HL-60 (cell line): Measurements from ENCODE around the gene PXMP4.

Experiments used
- DNase-seq, 2 experiments: peaks; one replicate each; pipeline ENCODE4 v3.0.0-alpha.2; 2010 to 2020; ENCODE audit warnings: low read depth in 1 of 2, low spot score in 1 of 2
- H3K27ac ChIP-seq: fragments of 250-450 bp; sonication (Bioruptor Pico); replicated peaks from 2 replicates; pipeline ENCODE4 v1.5.1; 2020; ENCODE audit warnings: mild to moderate bottlenecking, moderate library complexity
- H3K27me3 ChIP-seq: fragments of 250-450 bp; sonication (Bioruptor Pico); 2 replicates; pipeline ENCODE4 v1.5.1; 2021; ENCODE audit warnings: mild to moderate bottlenecking, moderate library complexity; ENCODE audit not compliant: insufficient read depth, poor library complexity, severe bottlenecking
- H3K4me3 ChIP-seq: replicated peaks from 2 replicates; pipeline ENCODE4 v1.5.1; 2011; ENCODE audit warnings: mild to moderate bottlenecking, control low read depth, low read length; ENCODE audit not compliant: insufficient read depth
- GABPA ChIP-seq: IDR thresholded peaks from 2 replicates; pipeline ENCODE4 v1.6.1; 2012; ENCODE audit warnings: low read depth
- POLR2AphosphoS5 ChIP-seq: IDR thresholded peaks from 2 replicates; pipeline ENCODE4 v1.6.1; 2012; ENCODE audit warnings: low read depth
- SPI1 ChIP-seq: IDR thresholded peaks from 2 replicates; pipeline ENCODE4 v1.6.1; 2012; ENCODE audit warnings: low read depth, mild to moderate bottlenecking, borderline replicate concordance
- long read RNA-seq: library from polyadenylated mRNA; unstranded; transcript quantifications from one replicate; pipeline ENCODE4 v2.0.0, GENCODE V29; 2020
- TF ChIP-seq, protein P1 (sequence below): IDR thresholded peaks from one replicate; pipeline ENCODE4 v1.5.1; 2011; ENCODE audit warnings: low read length, control low read depth, inconsistent platforms; ENCODE audit not compliant: insufficient read depth
- TF ChIP-seq, protein P2 (sequence below): IDR thresholded peaks from 2 replicates; pipeline ENCODE4 v1.6.1; 2012; ENCODE audit warnings: low read depth; ENCODE audit not compliant: insufficient replicate concordance

PXMP4 gene
- long read RNA-seq, full-length matches to known transcripts: 23 of 24 reads
- long read RNA-seq, partial matches to known transcripts: 0 of 24 reads
- long read RNA-seq, other reads (novel, unspliced or antisense): 1 of 24 reads

GRCh38 chr20:33719989-33720709, at the start of gene PXMP4:
Gene PXMP4, minus strand, starts transcription at chr20:33720310. Its CDS starts 103 bp downstream, at chr20:33720207.
- no peaks in the 10 kb centered on the region for H3K27me3 ChIP-seq
- TF ChIP-seq SPI1 (no peak), POLR2AphosphoS5 (peak; percentile 20; the same call in 1 of the 2 replicates)
- TF ChIP-seq, protein P1, sequence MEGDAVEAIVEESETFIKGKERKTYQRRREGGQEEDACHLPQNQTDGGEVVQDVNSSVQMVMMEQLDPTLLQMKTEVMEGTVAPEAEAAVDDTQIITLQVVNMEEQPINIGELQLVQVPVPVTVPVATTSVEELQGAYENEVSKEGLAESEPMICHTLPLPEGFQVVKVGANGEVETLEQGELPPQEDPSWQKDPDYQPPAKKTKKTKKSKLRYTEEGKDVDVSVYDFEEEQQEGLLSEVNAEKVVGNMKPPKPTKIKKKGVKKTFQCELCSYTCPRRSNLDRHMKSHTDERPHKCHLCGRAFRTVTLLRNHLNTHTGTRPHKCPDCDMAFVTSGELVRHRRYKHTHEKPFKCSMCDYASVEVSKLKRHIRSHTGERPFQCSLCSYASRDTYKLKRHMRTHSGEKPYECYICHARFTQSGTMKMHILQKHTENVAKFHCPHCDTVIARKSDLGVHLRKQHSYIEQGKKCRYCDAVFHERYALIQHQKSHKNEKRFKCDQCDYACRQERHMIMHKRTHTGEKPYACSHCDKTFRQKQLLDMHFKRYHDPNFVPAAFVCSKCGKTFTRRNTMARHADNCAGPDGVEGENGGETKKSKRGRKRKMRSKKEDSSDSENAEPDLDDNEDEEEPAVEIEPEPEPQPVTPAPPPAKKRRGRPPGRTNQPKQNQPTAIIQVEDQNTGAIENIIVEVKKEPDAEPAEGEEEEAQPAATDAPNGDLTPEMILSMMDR: no peak
- peak within 1 kb of the TSS; percentile 72 for H3K27ac ChIP-seq
- H3K4me3 ChIP-seq: peak within 1 kb of the TSS; percentile 54
- peak; percentile 97 to 99 for DNase-seq

- DNase-seq: no peak
- no peak overlapping the region for H3K4me3 ChIP-seq
- TF ChIP-seq, protein P2, sequence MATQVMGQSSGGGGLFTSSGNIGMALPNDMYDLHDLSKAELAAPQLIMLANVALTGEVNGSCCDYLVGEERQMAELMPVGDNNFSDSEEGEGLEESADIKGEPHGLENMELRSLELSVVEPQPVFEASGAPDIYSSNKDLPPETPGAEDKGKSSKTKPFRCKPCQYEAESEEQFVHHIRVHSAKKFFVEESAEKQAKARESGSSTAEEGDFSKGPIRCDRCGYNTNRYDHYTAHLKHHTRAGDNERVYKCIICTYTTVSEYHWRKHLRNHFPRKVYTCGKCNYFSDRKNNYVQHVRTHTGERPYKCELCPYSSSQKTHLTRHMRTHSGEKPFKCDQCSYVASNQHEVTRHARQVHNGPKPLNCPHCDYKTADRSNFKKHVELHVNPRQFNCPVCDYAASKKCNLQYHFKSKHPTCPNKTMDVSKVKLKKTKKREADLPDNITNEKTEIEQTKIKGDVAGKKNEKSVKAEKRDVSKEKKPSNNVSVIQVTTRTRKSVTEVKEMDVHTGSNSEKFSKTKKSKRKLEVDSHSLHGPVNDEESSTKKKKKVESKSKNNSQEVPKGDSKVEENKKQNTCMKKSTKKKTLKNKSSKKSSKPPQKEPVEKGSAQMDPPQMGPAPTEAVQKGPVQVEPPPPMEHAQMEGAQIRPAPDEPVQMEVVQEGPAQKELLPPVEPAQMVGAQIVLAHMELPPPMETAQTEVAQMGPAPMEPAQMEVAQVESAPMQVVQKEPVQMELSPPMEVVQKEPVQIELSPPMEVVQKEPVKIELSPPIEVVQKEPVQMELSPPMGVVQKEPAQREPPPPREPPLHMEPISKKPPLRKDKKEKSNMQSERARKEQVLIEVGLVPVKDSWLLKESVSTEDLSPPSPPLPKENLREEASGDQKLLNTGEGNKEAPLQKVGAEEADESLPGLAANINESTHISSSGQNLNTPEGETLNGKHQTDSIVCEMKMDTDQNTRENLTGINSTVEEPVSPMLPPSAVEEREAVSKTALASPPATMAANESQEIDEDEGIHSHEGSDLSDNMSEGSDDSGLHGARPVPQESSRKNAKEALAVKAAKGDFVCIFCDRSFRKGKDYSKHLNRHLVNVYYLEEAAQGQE: no peak
- TF ChIP-seq, protein P1: no peak
- TF ChIP-seq POLR2AphosphoS5: no peak
- no peak for TF ChIP-seq GABPA
- TF ChIP-seq SPI1: no peak
- no peaks in the 10 kb centered on the region for H3K27me3 ChIP-seq
- H3K27ac ChIP-seq: no peak overlapping the region
Measured at GRCh38 chr20:33769043-33769442, 48.9 kb upstream of the PXMP4 start.

DNA sequence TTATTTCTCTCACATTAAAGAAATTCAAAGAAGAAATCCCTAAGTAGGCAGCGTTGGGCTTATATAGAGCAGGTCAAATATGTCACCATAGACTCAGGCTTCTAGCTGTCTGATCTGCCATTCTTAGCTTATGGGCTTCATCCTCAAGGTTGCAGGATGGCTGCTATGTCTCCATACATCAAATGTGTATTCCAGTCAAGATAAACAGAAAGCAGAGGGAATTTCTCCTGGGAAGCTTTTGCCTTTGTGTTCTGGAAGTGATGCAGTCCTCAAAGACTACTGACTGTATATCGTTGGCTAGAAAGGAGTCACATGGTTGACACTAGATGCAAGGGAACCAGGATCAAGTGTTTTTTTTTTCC, 47.6 kb upstream of the PXMP4 start:
- TF ChIP-seq GABPA (no peak), POLR2AphosphoS5 (no peak), SPI1 (no peak)
- TF ChIP-seq, protein P1: no peak
- TF ChIP-seq, protein P2: no peak
- Histone ChIP-seq H3K4me3 (no peak overlapping the region), H3K27ac (no peak overlapping the region), H3K27me3 (no peaks in the 10 kb centered on the region)
- no peak for DNase-seq
